HG02798 (cell line): ENCODE data around the gene SIGMAR1.
"Not testable (repeated sequence)": the region's sequence is repeated elsewhere in the genome, so short reads cannot be mapped to it uniquely, and the experiment has no call there.

ENCODE experiments used
- ATAC-seq: cut with Tn5 transposase; IDR thresholded peaks from one replicate; pipeline ENCODE4 v1.9.1; 2021; ENCODE audit warnings: mild to moderate bottlenecking; ENCODE audit not compliant: unreplicated experiment, poor library complexity

The SIGMAR1 gene

GRCh38 chr9:34655394-34655793 lies 17.8 kb upstream of the SIGMAR1 start:
- no peak for ATAC-seq

GRCh38 chr9:34654323-34655051 lies 16.9 kb upstream of the SIGMAR1 start:
- ATAC-seq: no peak

GRCh38 chr9:34653151-34654072 lies 15.8 kb upstream of the SIGMAR1 start:
- ATAC-seq: no peak

- ATAC-seq: no peak
Measured at GRCh38 chr9:34652602-34653000, 15.0 kb upstream of the SIGMAR1 start.

- ATAC-seq: no peak
Measured at GRCh38 chr9:34651876-34652601, 14.5 kb upstream of the SIGMAR1 start, which contains the start of gene IL11RA. IL11RA (plus strand) TSS chr9:34652185; CDS start chr9:34655218, 3,033 bp downstream.

- ATAC-seq: no peak
Measured at GRCh38 chr9:34651321-34651720, 13.7 kb upstream of the SIGMAR1 start.

GRCh38 chr9:34650816-34651215 lies 13.2 kb upstream of the SIGMAR1 start:
- ATAC-seq: no peak

- no peak for ATAC-seq
Measured at GRCh38 chr9:34648673-34649072, 11.1 kb upstream of the SIGMAR1 start.

- no peak for ATAC-seq
Measured at GRCh38 chr9:34647651-34648050, 10.1 kb upstream of the SIGMAR1 start.

- no peak for ATAC-seq
Measured at GRCh38 chr9:34647084-34647403, 9.5 kb upstream of the SIGMAR1 start.

GRCh38 chr9:34646211-34647083 lies 8.9 kb upstream of the SIGMAR1 start, which contains the start of gene GALT:
GALT (plus strand) TSS chr9:34646675; CDS start chr9:34646705, 30 bp downstream.
- ATAC-seq: peak; percentile 92

- no peak for ATAC-seq
Measured at GRCh38 chr9:34644766-34645314, 7.3 kb upstream of the SIGMAR1 start.

- ATAC-seq: no peak
Measured at GRCh38 chr9:34642679-34643078, 5.1 kb upstream of the SIGMAR1 start.

- ATAC-seq: not testable (repeated sequence)
Measured at GRCh38 chr9:34639322-34639721, 1.7 kb upstream of the SIGMAR1 start.

- no peak for ATAC-seq
Measured at GRCh38 chr9:34638138-34638445, 505 bp upstream of the SIGMAR1 start.

- no peak for ATAC-seq
Measured at GRCh38 chr9:34636791-34637355, 714 bp downstream of the SIGMAR1 start.

GRCh38 chr9:34635556-34635955 lies 2.0 kb downstream of the SIGMAR1 start:
- ATAC-seq: no peak

GRCh38 chr9:34634551-34635248 lies 2.9 kb downstream of the SIGMAR1 start:
- ATAC-seq: no peak
